HG02973 (cell line): ENCODE data around the gene GHSR.

Experiments
- ATAC-seq: cut with Tn5 transposase; IDR thresholded peaks from one replicate; pipeline ENCODE4 v1.9.1; 2021; ENCODE audit warnings: moderate library complexity; ENCODE audit not compliant: unreplicated experiment

GHSR gene

GRCh38 chr3:172447611-172448579, at the start of gene GHSR:
TSS of gene GHSR (minus strand) at chr3:172448456. CDS start at chr3:172448413, 43 bp downstream.
- ATAC-seq: no peak

DNA sequence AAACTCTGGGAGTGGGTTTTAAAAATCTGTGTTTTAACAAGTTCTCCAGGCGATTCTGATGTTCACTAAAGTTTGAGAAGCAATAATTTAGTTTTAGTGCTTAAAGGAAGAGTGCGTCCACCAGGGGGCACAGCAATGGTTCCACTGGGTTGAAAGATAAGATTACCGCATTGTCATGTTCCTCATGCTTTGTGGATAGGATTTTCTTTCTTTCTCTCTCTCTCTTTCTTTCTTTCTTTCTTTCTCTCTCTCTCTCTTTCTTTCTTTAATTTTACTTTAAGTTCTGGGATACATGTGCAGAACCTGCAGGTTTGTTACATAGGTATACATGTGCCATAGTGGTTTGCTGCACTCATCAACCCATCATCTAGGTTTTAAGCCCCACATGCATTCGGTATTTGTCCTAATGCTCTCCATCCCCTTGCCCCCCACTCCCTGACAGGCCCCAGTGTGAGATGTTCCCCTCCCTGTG, 42.0 kb upstream of the GHSR start:
- ATAC-seq: peak; percentile 69

- peak; percentile 47 for ATAC-seq
Measured at GRCh38 chr3:172478116-172478515, 29.9 kb upstream of the GHSR start.

DNA sequence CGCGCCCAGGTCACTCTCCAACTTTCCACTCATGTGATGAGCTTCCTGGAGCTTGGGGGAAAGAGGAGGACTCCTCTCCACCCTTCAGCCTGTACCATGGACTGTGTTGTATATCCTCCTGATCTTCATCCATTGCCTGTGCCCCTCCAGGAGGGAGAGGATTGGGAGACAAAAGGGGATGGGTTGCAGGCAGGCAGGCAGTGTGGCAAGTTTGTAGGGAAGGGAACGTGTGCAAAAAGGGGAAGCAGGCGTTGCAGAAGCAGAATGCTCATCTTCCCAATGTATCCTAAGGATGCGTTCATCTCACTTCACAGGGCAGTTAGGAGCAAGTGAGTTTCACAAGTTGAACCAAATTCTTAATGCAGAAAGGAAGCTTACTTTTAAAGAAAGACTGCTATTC, 28.1 kb upstream of the GHSR start:
- no peak for ATAC-seq

- no peak for ATAC-seq
Measured at GRCh38 chr3:172475703-172476102, 27.4 kb upstream of the GHSR start.

GRCh38 chr3:172471903-172472302, 23.6 kb upstream of the GHSR start:
- ATAC-seq: no peak

DNA sequence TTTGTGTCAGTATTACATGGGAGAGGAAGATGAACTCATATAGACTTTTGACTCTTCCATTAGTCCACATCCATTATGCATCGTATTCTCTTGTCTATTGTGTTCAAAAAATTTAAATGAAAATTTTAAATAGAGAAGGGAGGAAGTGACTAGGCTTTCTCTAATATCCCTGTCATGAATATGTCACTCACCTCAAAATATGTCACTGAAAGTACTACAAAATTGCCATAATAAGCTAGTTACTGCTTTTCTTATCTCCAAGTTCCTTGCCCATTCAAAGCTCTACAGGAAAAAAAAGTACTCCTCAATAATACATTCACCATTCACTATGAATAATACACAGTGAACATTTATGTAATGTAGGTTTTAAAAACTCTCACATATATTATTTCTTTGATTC, 22.3 kb upstream of the GHSR start:
- ATAC-seq: no peak

DNA sequence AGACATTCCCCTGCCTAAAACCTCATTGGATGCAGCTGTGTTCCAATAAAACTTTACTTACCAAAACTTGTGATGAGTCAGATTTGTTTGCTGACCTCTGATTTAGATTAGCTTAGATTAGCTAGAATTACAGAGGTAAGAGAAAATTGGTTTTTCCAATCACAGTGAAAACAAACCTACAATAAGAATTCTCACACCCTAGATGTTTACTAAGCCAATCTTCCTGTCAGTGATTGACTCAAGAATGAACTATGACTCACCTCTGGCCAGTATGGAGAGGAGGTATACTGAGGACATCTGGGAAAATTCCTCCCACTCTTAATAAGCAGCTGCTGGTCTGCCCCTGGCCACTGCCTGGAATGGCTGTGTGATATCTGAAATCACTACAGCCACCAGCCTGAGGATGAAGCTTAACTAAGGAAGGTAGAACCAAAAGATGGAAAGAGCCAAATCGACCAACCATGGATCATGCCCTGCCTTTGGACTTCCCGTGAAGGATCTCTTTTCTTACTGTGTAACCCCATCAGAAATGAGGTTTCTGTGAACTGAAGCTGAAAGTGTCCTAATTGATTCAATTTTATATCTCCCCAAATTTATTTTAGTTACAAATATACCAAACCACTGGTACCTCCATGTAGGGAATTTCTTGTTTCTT, 19.0 kb upstream of the GHSR start:
- ATAC-seq: no peak

DNA sequence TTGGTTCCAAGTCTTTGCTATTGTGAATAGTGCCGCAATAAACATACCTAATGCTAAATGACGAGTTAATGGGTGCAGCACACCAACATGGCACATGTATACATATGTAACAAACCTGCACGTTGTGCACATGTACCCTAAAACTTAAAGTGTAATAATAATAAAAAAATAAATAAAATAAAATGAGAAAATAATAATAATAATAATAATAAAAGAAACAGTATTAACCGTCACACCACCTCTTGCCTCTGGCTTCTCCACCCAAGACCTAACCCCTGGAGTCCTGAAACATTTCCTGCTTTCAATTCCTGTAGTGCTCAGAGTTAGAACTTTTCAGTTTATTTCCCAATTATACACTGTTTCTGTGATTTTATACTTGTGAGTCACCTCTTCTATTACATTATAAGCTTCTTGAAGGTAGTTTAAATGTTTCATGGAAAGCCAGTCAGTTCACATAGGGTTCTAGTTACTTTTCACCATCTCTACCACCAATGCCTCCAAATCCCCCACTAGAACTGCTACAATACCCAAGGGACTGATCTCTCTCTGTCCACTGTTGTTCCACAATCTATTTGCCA, 18.4 kb upstream of the GHSR start:
- no peak for ATAC-seq

DNA sequence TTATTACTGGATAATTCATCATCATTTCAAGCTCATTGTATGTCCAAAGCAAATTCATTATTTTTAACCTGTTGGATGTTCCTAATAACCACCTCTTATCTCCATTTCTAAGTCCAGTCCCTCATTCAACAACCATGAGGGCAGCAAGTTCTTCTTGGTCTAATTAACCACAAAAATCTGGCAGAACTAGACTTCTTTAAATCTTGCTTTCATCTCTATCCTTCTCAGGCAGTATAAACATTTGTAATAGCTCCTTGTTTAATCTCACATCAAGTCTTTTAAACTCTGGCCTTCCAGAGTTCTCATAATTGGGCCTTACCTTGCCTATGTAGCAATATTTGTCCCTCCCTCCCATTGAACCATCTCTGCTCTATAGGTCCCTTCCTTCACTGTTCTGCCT, 17.0 kb upstream of the GHSR start:
- no peak for ATAC-seq

GRCh38 chr3:172464306-172464705, 16.1 kb upstream of the GHSR start:
- ATAC-seq: no peak

- peak; percentile 73 for ATAC-seq
Measured at GRCh38 chr3:172461530-172462138, 13.4 kb upstream of the GHSR start.

- ATAC-seq: no peak
Measured at GRCh38 chr3:172456404-172456803, 8.1 kb upstream of the GHSR start.

- no peak for ATAC-seq
Measured at GRCh38 chr3:172454180-172454579, 5.9 kb upstream of the GHSR start.

DNA sequence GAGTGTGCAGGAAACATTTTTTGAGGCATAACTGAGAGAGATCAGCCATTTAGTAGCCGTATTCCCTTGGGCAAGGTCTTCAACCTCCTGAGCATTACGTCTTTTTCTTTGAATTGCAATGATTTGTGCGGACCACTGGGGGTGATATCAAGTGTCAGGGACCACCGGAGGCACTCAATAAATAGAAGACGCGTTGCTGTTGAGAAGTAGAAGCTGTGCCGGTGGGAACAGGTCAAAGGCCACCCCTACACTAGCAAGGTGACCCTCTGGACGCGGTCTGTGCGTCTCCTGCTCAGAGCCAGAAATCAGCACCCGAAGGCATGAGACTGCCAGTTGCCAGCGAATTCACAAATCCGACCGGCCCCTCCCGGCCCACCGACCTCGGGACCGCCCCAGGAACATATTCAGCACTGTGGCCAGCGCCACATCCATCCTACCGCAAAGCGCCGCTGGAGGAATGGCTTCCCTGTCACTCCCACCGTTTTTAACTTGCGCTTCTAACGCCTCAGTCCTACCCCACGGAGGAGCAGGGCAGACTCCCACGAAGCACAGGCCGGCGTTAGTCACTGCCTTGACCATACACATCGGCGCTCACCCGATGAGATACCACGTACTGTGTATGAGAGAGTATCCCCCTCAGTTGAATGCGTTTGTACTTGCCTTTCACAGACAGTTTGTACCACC, 1.4 kb upstream of the GHSR start:
- ATAC-seq: no peak

GRCh38 chr3:172448661-172449465, 607 bp upstream of the GHSR start:
- ATAC-seq: no peak

DNA sequence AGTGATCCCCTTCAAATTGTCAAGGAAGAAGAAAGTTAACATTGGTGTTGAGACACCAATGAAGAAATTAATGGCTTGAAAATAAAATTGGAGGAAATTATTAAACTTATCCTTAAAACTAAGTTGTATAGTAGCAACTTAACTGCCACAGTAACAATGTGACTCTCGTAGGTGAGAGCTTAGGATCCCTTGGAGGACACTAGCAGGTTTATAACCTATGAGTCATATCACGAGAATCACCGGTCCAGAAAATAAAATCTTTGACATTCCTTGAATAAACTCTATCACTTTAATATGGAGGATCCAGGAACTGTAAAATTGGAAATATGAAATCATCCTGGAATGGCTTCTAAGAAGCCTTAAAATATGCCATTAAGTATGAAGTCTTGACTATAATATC, 2.1 kb downstream of the GHSR start:
- ATAC-seq: no peak

- no peak for ATAC-seq
Measured at GRCh38 chr3:172444821-172445220, 3.4 kb downstream of the GHSR start.

DNA sequence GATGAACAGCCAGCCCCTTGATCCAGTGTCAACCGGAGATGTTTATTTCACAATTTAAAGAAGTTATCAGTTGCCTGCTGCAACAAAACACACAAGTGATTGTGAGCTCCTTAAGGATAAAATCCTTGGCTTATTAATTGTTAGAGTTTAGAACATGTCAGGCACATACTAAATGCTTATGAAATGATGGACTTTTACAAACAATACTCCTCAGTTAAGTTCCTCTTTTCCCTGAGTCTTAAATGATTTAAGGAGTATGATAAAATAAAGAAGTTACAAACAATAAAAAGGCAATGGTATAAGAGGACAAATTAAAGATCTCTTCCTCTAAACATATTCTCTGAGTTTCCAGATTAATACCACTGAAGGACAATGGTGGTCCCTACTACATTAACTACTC, 5.7 kb downstream of the GHSR start:
- ATAC-seq: no peak

DNA sequence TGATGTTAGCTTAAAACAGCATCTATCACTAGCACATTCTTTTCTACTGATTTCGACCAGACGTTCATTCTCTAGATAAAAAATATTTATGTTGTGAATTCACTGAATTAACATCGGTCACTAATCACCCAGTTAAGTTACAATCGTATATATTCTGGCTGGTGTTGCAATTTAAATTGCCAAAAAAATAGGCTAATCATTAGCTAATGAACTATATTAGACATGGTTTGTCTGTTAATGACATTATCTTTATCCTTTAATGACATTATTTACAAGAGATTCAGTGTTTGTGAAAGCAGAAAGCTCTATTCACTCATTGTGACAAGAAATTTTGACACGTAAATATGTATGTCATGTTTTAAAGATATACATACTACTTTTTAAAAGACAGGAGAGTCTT, 6.7 kb downstream of the GHSR start:
- no peak for ATAC-seq
